K562 (cell line): ENCODE data around the gene SLC5A6. TPM values are rescaled to one million over a fixed set of nuclear protein-coding genes. Genes with fewer than 3 reads are reported as not detected.

Experiments used
- AFF4 ChIP-seq: sonication (generic); formaldehyde crosslinking; IDR thresholded peaks from 2 replicates; pipeline ENCODE4 v1.8.0; 2023; ENCODE audit warnings: mild to moderate bottlenecking, missing genetic modification reagents
- CHD1 ChIP-seq: fragments of 200-600 bp; sonication (generic); IDR thresholded peaks from one replicate; pipeline ENCODE4 v1.6.1; 2012; ENCODE audit warnings: mild to moderate bottlenecking, moderate library complexity, low read length, inconsistent platforms
- E2F6 ChIP-seq, 2 experiments: IDR thresholded peaks; 2 replicates each; pipeline ENCODE4 v1.6.1; 2011; ENCODE audit warnings: borderline replicate concordance in 1 of 2, control low read depth in 1 of 2, low read depth in 1 of 2, low read length in 1 of 2, mild to moderate bottlenecking in 1 of 2, mixed read lengths in 1 of 2, moderate library complexity in 1 of 2; ENCODE audit not compliant: insufficient read depth in 1 of 2, insufficient read length in 1 of 2, poor library complexity in 1 of 2, severe bottlenecking in 1 of 2; ENCODE audit errors: extremely low read depth in 1 of 2
- HEY1 ChIP-seq: fragments of 250-450 bp; sonication (Bioruptor Pico); IDR thresholded peaks from 2 replicates; pipeline ENCODE4 v1.5.0; 2020; ENCODE audit warnings: mild to moderate bottlenecking, moderate library complexity, borderline replicate concordance
- MTA3 ChIP-seq: fragments of 450-650 bp; formaldehyde crosslinking; IDR thresholded peaks from 2 replicates; pipeline ENCODE4 v1.6.1; 2017; ENCODE audit warnings: mild to moderate bottlenecking, borderline replicate concordance
- MXI1 ChIP-seq: IDR thresholded peaks from 2 replicates; pipeline ENCODE4 v1.6.1; 2011; ENCODE audit warnings: low read depth, mild to moderate bottlenecking, improper control_type of control experiment, low read length
- RBM22 ChIP-seq: fragments of 200-400 bp; formaldehyde crosslinking; IDR thresholded peaks from 2 replicates; pipeline ENCODE4 v1.6.1; 2018; ENCODE audit warnings: low read length, low read depth; ENCODE audit not compliant: poor library complexity, severe bottlenecking
- ZNF143 ChIP-seq: sonication (generic); formaldehyde crosslinking; IDR thresholded peaks from 2 replicates; pipeline ENCODE4 v1.9.0; 2022; ENCODE audit warnings: mild to moderate bottlenecking, missing genetic modification reagents
- ZNF277 ChIP-seq: fragments of 250-450 bp; sonication (Bioruptor Pico); IDR thresholded peaks from 2 replicates; pipeline ENCODE4 v1.8.0; 2022; ENCODE audit warnings: inconsistent platforms, mild to moderate bottlenecking, moderate library complexity, borderline replicate concordance
- ZNF398 ChIP-seq: fragments of 250-450 bp; sonication (Bioruptor Pico); IDR thresholded peaks from 2 replicates; pipeline ENCODE4 v1.8.0; 2021; ENCODE audit warnings: moderate library complexity, mild to moderate bottlenecking, inconsistent platforms
- ZNF436 ChIP-seq: fragments of 250-450, 450-650 bp; sonication (Bioruptor Pico); formaldehyde crosslinking; IDR thresholded peaks from 2 replicates; pipeline ENCODE4 v1.7.0; 2020; ENCODE audit warnings: mild to moderate bottlenecking
- ZNF609 ChIP-seq: sonication (generic); formaldehyde crosslinking; IDR thresholded peaks from 2 replicates; pipeline ENCODE4 v1.8.1; 2023; ENCODE audit warnings: missing genetic modification reagents, mild to moderate bottlenecking, borderline replicate concordance
- polyA plus RNA-seq, 8 experiments: library from polyadenylated mRNA; depleted of rRNA in 4 of 8; stranded (reverse) in 5 of 8; unstranded in 3 of 8; fragments of >200 nt; fragmentation: Nextera tagmentation in 2 of 8; fragmentation: Illumina TruSeq in 1 of 8; extraction: Ambion mirVana in 2 of 8; extraction: Trizol in 1 of 8; gene quantifications; 2 replicates each; pipeline versions ENCODE4 v1.2.1 to v1.2.3, GENCODE V29; 2011 to 2014; ENCODE audit warnings: inconsistent platforms in 1 of 8, missing spikeins in 1 of 8
- total RNA-seq, 7 experiments: library from RNA; depleted of rRNA in 6 of 7; stranded (reverse); fragments of >200 nt in 6 of 7; fragmentation: Illumina TruSeq in 2 of 7; extraction: Trizol in 2 of 7; gene quantifications; 2 replicates each; pipeline versions ENCODE4 v1.2.1 to v1.2.3, GENCODE V29; 2011 to 2021; ENCODE audit warnings: low replicate concordance in 1 of 7

The SLC5A6 gene
- total and polyA plus RNA-seq, 9 of the 15 experiments (the other 6 are each of a cell fraction or from before 2014, with no cell fraction given), result 32.6 to 137 (median 107) TPM

- peak; percentile 55 for TF ChIP-seq CHD1
- TF ChIP-seq ZNF398 (CRISPR knock-in tag), result no peak
- peak in 1 of 2 experiments; percentile 70 for TF ChIP-seq E2F6 (IDR thresholded peaks at IDR 0.05; ENCODE audit: borderline replicate concordance in 1 of 2, extremely low read depth in 1 of 2, insufficient read depth in 1 of 2, insufficient read length in 1 of 2, low read depth in 1 of 2, low read length in 1 of 2, poor library complexity in 1 of 2, severe bottlenecking in 1 of 2)
- TF ChIP-seq ZNF436 (CRISPR knock-in tag), result no peak
- TF ChIP-seq AFF4 (CRISPR knock-in tag), result peak; percentile 59; the same call in 1 of the 2 replicates
- no peak for TF ChIP-seq HEY1 (CRISPR knock-in tag)
- no peak for TF ChIP-seq RBM22
- peak; percentile 73; the same call in 1 of the 2 replicates for TF ChIP-seq MXI1
- TF ChIP-seq ZNF277 (CRISPR knock-in tag), result no peak
- no peak for TF ChIP-seq ZNF609 (CRISPR knock-in tag)
- TF ChIP-seq ZNF143 (CRISPR knock-in tag), result no peak
- TF ChIP-seq MTA3, result no peak
These were observed 676 bp downstream of the SLC5A6 start (continued) for GRCh38 chr2:27211241-27211942.
